Stimulated activated CD8-positive, alpha-beta memory T cell treated with anti-CD3 and anti-CD28 coated beads, Interleukin-12 subunit alpha, Interleukin-12 subunit beta, amount 100 ng/mL, for 4 hours (primary cell): ENCODE measurements around the gene MCHR2.
A peak's percentile ranks its signal among the peaks of the same experiment; 100 is the strongest.
"Not testable (repeated sequence)": the region's sequence is repeated elsewhere in the genome, so short reads cannot be mapped to it uniquely, and the experiment has no call there.

Source experiments
- DNase-seq: peaks from one replicate; pipeline ENCODE4 v3.0.0-alpha.2; 2020; ENCODE audit warnings: low read depth

MCHR2 gene, protein sequence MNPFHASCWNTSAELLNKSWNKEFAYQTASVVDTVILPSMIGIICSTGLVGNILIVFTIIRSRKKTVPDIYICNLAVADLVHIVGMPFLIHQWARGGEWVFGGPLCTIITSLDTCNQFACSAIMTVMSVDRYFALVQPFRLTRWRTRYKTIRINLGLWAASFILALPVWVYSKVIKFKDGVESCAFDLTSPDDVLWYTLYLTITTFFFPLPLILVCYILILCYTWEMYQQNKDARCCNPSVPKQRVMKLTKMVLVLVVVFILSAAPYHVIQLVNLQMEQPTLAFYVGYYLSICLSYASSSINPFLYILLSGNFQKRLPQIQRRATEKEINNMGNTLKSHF

DNA sequence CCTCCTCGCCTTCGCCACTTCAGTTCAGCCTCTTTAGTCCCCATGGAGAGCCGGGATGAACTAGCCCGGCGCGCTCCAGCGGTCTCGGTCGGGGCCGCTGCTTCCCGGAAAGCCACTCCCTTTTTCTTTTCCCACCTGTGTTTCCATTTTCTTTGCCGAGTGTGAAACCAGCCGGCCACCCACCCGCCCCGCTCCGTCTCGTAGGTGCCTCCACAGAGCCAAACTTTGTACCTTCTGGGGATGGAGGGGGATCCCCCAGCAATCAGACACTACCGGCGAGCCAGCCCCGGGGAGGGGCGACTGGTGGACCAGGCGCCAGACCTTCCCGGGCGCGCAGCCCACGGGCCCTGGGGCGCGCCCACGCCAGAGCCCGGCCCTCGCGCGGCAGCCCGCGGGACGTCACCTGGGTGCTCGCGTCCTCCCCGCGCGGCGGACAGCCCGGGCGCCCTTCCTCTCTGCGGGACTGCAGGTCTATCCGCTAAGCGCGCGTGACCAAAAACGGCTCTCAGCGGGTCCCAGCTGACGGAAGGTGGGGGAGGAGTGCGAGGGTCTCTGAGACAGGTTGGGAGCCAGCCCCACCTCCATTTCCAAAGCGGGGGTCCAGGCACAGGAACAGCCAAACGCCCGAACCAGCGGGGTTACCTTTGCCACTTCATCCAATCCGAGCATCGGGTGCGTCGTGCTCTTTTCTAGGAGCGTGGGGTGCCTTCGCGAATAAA is at the start of gene MCHR2:
TSS of gene MCHR2 (minus strand) at position 691 of the 719 bp plus-strand sequence. CDS start 38,076 bp downstream, outside the sequence.
- no peak for DNase-seq

DNA sequence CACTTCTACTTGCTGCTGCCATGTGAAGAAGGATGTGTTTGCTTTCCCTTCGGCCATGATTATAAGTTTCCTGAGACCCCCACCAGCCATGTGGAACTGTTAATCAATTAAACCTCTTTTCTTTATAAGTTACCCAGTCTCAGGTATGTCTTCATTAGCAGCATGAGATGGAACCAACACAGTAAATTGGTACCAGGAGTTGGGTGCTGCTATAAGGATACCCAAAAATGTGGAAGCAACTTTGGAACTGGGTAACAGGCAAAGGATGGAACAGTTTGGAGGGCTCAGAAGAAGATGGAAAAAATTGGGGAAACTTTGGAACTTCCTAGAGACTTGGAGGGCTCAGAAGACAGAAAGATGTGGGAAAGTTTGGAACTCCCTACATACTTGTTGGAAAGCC is 44.5 kb upstream of the MCHR2 start:
- DNase-seq, result not testable (repeated sequence)

DNA sequence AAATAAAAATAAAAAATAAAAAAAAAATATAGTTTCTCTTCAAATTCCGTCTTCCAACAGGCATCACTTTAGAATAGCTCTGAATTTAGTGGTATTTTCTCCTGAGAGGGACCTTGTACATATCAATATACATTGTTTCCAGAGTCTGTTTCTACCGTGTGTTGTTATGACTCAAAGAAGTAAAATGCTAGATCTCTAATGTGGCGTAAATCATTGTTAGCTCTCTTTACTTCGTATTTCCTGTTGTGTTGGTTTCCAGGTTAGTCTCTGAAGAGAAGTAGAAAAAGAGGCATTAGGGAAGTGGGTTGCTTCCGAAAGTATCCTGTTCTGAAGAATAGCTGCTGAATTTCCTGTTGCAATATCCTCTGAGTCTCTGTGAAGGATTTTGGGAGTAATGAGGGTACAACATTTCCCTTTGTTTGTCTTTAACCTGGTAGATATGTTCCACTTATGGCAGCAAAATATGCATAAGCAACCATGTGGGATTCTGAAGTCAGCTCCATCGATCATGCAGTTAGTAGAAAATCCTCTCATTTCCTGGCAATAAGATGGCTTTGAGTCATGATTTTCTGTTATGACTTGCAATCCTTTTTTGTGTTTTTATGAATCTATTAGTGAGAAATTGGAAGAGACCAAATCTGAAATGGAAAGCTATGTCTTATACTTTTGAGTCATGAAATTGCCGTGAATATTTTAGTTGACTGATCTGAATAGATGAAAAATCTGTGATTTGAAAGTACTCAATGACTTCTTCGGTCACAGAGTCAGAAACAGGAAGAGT is 42.0 kb upstream of the MCHR2 start:
- no peak for DNase-seq

DNA sequence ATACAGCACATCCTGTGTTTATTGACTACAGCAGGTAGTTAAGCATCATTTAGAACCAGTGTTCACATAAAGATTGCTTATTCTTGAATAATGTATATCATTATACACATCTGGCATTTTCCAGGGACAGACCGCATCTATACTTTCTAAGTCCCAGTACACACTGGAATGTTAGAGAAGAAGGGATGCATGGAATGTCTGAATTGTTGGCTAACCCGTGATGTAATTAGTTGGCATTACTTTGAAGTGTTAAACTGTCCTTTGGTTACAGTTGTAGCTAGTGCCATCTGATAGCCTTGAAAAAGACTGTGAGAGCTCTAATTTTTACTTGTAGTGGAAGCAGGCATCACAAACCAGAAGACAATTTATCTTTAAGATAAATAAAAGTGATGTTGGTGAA is 29.8 kb upstream of the MCHR2 start:
- no peak for DNase-seq

DNA sequence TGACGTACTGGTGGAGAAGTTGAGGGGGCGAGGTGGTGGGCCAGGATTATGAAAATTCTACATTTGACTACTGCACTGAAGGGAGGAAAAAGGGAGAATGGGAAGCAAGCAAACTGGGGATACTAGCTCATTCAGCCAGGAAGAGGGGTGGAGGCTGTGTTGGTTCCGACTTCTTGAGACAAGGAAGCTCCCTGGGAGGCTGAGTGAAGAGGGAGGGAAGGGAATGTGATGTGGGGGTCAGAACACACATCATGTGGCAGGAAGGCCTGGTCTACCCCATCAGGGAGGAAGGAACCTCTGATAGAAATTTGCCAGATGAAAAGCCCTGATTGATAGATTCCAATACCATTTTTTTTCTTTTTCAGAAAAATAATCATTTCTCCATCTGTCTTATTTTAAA is 28.8 kb upstream of the MCHR2 start:
- no peak for DNase-seq

DNA sequence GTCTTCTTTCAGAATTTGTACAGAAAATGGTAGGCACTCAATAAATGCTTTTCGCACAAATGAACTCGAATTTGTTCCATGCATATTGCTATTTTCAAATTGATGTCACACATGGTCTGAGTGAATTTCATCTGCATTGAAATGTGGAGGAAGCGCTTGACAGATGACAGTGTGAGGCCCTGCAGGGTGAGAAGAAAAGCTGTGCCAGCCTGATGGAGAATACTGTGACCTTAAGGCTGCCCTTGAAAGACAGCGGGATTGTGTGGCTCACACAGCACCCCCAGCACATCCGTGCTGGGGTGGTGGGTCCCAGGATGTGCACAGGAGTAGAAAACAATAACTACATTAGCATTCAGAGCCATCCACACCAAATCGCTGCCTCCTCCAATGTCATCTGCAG is 14.8 kb upstream of the MCHR2 start:
- no peak for DNase-seq

DNA sequence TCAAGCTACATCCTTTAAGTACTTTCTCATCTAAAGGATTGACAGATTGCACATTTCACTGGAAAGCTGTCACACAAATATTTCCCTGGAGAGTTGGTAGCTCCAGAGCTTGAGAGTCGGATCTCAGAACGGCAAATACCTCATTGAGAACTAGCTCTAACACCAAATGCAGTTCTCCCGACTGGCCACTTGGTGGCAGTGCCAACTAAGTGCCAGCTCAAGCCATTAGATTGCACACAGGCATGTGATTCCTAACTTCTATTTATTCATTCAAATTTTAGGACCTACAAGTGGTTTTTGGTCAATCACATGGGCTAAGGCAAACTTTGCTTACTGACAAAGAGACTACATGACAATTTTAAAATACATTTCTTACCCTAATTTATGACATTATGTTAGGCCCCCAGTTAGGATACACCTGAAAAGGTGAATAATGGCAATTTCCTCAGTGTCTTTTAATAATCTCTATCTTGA is 7.9 kb upstream of the MCHR2 start:
- peak; percentile 3 for DNase-seq

DNA sequence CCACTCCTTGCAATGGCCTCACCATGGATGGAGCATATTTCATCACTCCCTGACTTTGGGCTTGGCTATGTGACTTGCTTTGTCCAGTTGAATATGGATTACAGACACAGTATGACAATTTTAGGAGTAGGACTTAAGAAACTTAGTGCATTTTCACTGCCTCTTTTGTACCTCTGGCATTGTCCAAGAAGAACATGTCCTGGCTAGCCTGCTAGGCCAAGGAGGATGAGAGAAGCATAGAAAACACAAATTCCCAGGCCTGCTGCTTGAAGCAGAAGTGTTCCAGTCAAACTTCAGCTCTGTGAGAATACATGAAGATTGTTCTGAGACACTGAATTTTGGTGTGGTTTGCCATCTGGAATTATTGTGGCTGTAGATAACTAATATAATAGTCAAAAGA is 3.1 kb upstream of the MCHR2 start:
- no peak for DNase-seq

DNA sequence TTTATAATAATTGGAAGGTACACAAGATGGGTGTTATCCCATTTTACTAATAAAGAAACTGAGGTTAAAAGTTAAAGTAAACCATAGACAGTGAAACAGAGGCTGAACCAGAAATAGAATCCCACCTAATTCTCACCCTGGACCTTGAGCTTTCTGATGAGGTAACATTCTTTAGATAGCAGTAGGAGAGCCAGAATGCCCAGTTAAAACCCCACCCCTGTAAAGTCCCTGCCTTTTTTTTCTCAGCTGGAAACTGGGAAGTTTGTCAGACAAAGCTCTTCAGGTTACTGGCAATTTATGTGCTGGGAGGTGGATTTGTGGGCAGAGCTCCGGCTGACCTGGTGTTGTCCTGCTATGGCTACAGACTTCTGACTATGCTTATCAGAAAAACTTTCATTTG is 1.9 kb upstream of the MCHR2 start:
- no peak for DNase-seq

DNA sequence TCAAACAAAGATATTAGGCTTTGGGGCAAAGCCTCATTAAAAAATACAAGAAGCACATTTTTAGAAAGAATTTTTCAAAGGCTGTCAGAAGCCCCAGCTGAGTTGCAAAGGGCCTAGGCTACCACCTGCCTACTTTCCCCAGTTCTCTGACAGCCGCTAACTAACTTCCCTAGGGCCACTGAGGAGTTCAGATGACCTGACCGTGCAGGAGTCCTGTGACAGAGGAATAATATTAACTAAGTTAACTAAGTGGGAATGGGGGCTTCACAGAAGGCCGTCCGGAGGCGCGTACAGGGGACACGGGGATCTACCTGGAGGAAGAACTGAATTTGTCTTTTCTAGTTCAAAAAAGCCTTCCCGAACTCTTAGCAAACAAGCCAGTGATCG is 884 bp downstream of the MCHR2 start:
- no peak for DNase-seq

DNA sequence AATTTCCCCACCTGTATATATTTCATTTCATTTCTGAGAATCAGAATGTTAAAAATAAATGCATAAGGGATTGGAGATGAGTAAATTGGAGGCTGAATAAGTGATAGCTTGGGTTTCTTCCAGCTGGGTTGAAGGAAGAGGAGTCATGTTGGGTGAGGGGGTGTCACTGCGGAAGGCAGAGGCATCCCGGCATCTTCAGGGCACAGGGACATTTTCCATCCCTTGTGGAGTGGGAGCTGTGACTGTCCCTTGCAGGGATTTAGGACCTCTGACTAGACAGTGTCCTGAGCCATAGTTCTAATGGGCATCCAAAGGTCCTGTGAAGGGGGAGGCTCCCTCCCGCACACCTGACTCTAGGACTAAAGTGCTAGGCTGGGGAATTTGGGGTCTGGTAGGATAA is 2.1 kb downstream of the MCHR2 start:
- no peak for DNase-seq

DNA sequence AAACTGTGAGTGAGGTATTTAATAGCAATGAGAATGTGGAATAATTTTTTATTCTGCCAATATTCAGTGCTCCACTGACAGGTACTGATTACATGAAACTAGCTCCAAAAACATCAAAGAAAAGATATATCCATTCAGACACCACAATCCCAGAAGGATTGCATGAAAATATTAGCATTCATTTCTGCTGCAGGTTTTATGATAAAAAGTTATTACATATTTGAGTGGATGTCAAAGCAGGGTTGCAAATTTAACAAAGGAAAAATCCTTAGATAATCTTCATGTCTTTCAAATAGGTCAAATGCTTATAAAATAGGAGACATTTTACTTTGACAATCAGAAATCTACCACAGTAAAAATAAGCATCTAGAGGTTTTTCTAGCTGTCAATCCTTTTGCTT is 13.3 kb downstream of the MCHR2 start:
- no peak for DNase-seq

DNA sequence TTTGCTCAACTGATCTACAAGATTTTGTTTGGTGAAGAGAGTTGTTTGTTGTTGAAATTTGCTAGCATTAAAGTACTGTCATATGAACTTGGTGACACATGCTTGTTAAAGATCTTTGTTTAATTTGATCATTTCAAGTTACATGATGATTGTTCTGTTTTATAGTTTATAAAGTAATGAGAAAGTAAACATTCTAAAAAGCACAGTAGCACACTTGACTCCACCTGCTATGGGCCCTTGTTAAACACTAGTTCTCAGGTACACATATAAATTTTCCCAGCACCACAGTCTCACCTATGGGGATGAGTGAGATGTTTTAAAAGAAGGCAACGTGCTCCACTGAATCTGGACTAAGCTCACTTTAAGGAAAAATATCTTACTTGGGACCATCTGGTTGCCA is 14.1 kb downstream of the MCHR2 start:
- no peak for DNase-seq

DNA sequence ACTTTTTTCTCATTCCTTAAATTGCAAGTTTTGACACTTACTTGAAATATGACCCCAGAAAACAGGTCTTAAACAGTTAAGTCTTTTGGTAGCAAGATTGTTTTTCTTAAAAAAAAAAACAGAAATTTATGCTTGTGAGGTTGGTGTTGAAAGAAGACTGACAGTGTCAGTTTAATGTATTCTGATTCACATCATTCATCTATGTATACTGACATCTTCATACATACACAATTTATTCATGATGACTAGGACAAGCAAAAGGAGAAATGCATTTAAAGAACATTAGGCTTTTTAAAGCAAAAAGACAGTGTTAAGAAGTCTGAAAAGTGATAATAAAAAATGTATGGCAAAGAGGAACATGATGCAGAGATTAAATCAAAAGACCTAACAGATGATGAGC is 27.0 kb downstream of the MCHR2 start:
- no peak for DNase-seq

DNA sequence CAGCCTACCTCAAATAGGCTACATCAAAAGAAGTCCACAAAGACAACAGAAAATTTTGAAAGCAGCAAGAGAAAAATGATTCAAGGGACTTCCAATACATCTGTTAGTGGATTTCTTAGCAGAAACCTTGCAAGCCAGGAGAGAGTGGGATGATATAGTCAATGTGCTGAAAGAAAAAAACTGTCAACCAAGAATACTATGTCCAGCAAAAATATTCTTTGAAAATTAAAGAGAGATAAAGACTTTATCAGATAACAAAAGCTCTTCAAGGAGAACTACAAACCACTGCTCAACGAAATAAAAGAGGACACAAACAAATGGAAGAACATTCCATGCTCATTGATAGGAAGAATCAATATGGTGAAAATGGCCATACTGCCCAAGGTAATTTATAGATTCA is 34.0 kb downstream of the MCHR2 start:
- no peak for DNase-seq

DNA sequence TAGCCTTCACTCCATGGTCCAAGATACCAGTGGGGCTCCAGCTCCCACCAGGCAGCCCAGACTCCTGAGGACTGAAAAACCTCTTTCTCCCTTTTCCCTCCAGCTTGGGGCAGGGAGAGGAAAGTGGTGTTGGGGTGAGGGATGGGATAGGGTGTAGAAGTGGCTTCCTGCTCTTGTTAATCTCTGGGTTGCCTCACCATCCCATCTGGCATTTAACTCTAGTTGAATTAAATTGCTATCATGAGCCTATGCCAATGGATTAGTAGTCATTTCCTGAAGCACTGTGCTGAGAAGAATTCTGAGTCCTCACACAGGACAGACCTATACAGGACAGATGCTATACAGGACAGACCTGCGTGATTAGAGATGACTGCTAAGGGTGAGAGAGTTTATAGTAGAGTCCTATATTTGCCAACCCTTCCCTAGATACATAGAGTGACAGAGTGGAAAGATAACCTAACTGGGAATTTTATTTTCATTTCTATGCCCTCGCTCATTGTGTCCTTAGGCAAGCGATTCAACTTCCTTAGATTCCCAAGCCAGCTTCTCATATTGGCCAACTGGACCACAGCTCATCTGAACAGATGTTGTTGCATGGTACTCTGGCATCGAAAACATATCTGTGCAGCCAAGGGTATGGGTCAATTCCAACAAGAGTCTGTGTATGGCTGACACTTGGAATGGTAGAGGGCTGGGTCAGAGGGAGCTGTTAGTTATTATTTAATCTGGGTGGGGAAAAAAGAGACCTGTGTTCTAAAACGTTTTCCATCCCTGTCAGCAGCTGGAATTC is 42.8 kb downstream of the MCHR2 start:
- DNase-seq, result no peak

DNA sequence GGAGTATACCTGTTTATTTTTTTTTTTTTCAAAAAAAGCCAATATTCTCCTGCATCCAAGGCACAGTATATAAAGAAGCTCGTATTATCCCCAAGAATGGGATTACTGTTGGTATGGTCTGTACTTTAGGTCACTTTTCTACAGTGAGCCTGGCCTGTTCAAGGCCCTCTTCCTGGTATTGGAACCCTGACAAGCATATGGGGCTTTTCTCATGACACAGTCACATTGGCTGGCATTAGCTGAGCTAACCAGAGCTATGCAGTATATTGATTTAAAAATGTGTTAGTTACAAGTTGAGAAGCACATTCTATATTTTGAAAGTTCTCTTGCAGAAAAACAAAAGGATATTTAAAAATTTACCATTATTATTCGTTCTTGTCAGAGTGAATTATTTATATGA is 48.0 kb downstream of the MCHR2 start:
- no peak for DNase-seq

DNA sequence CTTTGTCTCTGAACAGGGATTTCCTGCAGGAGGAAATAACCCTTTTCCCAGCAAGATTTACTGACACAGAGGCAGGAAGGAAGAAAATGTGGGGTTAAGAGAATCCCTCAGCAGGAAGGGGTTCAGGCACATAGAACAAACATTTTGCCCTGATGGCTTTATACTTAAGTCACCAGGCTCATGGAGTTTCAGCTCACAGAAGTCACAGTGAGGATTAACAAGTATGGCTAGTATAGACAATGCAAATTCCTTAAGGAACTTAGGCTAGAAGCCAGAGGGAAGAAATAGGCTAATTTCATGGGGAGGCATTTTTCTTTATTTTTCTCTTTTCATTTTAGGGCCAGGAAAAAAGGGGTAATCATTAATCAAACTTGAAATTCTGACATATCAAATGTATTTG is 50.2 kb downstream of the MCHR2 start:
- DNase-seq, result no peak

DNA sequence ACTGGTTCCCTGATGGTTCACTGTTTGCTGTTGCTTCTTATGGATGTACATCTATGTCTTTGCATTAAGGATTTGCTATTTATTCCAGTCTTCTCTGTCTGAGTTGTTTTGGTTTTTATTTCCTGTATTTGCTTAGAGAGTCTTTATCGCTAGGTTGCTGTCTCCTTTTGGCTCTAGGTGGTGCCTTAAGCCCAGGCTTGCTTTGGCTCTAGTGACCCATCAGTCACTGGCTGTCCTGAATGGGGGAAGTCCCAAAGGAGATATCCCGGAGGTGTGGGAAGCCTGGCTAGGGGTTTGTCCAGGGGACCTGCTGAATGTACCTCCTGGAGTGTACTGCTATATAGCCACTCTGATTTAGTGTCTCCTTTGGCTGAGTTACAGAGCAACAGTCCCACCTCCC is 53.4 kb downstream of the MCHR2 start:
- DNase-seq, result no peak

DNA sequence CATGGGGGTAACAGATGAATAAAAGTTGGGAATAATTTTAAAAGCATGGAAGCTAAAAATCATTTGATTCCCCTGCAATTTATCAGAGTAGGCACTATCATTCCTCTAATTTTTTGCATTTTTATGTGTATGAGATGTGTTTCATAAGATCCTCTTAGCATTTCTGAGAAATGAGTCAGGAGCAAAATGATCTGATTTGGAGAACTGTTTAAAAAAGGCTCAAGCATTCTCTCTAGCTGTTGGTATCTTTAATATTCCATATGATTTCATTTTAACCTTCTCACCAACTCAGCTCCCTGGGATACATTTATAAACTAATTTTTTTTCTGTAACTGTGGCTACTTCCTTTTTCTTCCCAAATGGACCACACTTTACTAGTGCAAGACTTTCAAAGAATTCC is 60.9 kb downstream of the MCHR2 start:
- no peak for DNase-seq

DNA sequence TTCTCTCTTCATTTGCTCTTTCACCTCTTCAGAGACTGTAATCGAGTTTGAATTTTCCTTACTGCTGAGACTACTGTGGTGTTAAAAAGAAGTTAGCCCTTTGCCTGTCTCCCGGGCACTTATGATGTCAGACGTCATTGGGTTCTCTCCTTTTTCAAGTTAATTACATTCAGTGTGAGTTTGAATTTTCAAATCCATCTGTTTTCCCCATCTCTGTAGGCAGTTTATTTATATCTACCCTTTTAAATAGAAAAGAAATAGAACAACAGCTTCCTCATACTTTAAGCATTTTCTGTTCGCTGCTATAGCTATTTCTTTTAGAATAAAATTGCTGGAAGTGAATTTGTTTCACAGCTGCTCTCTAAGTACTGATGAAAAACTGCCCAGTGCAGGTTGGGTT is 81.4 kb downstream of the MCHR2 start:
- DNase-seq, result no peak
